GM21825 (cell line): ENCODE measurements around the gene ZNF777.
A peak's percentile ranks its signal among the peaks of the same experiment; 100 is the strongest.
"Not testable (repeated sequence)": the region's sequence is repeated elsewhere in the genome, so short reads cannot be mapped to it uniquely, and the experiment has no call there.

Experiments used
- ATAC-seq: cut with Tn5 transposase; IDR thresholded peaks from one replicate; pipeline ENCODE4 v1.9.1; 2021; ENCODE audit warnings: mild to moderate bottlenecking, moderate library complexity; ENCODE audit not compliant: unreplicated experiment

The ZNF777 gene

GRCh38 chr7:149460493-149461277 lies at the start of gene ZNF777:
Gene ZNF777, minus strand, starts transcription at chr7:149461062. Its CDS starts 5,040 bp downstream, at chr7:149456022.
- peak; percentile 95 for ATAC-seq

GRCh38 chr7:149510248-149510647 lies 49.4 kb upstream of the ZNF777 start:
- no peak for ATAC-seq

GRCh38 chr7:149509774-149510173 lies 48.9 kb upstream of the ZNF777 start:
- ATAC-seq = no peak

- ATAC-seq = no peak
Measured at GRCh38 chr7:149505551-149505950, 44.7 kb upstream of the ZNF777 start.

GRCh38 chr7:149501651-149502050 lies 40.8 kb upstream of the ZNF777 start:
- ATAC-seq = no peak

- no peak for ATAC-seq
Measured at GRCh38 chr7:149500910-149501309, 40.0 kb upstream of the ZNF777 start.

- ATAC-seq = no peak
Measured at GRCh38 chr7:149500201-149500600, 39.3 kb upstream of the ZNF777 start.

GRCh38 chr7:149498811-149499210 lies 37.9 kb upstream of the ZNF777 start:
- no peak for ATAC-seq

- ATAC-seq = peak; percentile 96
Measured at GRCh38 chr7:149497467-149498261, 36.8 kb upstream of the ZNF777 start, which contains the start of gene ZNF746. Gene ZNF746, minus strand, starts transcription at chr7:149497809. Its CDS starts 273 bp downstream, at chr7:149497536.

GRCh38 chr7:149496642-149497391 lies 36.0 kb upstream of the ZNF777 start:
- peak; percentile 26 for ATAC-seq

GRCh38 chr7:149495785-149496641 lies 35.2 kb upstream of the ZNF777 start:
- no peak for ATAC-seq

GRCh38 chr7:149494738-149495368 lies 34.0 kb upstream of the ZNF777 start:
- ATAC-seq = no peak

GRCh38 chr7:149493975-149494374 lies 33.1 kb upstream of the ZNF777 start:
- ATAC-seq = not testable (repeated sequence)

- ATAC-seq = no peak
Measured at GRCh38 chr7:149493366-149493765, 32.5 kb upstream of the ZNF777 start.

- no peak for ATAC-seq
Measured at GRCh38 chr7:149490083-149490760, 29.4 kb upstream of the ZNF777 start.

GRCh38 chr7:149489391-149490024 lies 28.6 kb upstream of the ZNF777 start:
- no peak for ATAC-seq

- no peak for ATAC-seq
Measured at GRCh38 chr7:149479568-149479967, 18.7 kb upstream of the ZNF777 start.

GRCh38 chr7:149478754-149479153 lies 17.9 kb upstream of the ZNF777 start:
- no peak for ATAC-seq
